H1 (cell line): Measurements from ENCODE around the gene PDZD2. TPM values are rescaled to one million over a fixed set of nuclear protein-coding genes. Genes with fewer than 3 reads are reported as not detected.

Experiments
- CTCF ChIA-PET: fragments of 300-600 bp; sonication (Branson Sonifier 250); formaldehyde crosslinking; loops from one replicate; lab custom pipeline; 2021; ENCODE audit not compliant: partially characterized antibody; lab: Charles Lee
- POLR2A ChIA-PET: fragments of 300-600 bp; sonication (Branson Sonifier 250); formaldehyde crosslinking; loops from one replicate; lab custom pipeline; 2021; ENCODE audit warnings: inconsistent platforms; ENCODE audit not compliant: partially characterized antibody; lab: Charles Lee
- DNase-seq, 2 experiments: peaks; one replicate each; pipeline versions ENCODE4 v3.0.0 to v3.0.0-alpha.2; 2010 to 2022; ENCODE audit warnings: low spot score in 2 of 2, low read depth in 1 of 2, mixed read lengths in 1 of 2
- FAIRE-seq: peaks from 2 replicates; lab custom pipeline; 2011; peaks lifted over from hg19 to GRCh38; lab: Jason Lieb, UNC
- H2AFZ ChIP-seq: 2 replicates; pipeline ENCODE4 v1.8.1; 2012; ENCODE audit warnings: low read length, inconsistent platforms
- H2AK5ac ChIP-seq: 2 replicates; pipeline ENCODE4 v1.6.1; 2013; ENCODE audit warnings: low read depth, low read length
- H2BK120ac ChIP-seq: replicated peaks from 2 replicates; pipeline ENCODE3; 2013; ENCODE audit warnings: low read depth, low read length, inconsistent platforms
- H2BK12ac ChIP-seq: 2 replicates; pipeline ENCODE4 v1.6.1; 2013; ENCODE audit warnings: low read depth, low read length
- H2BK15ac ChIP-seq: 2 replicates; pipeline ENCODE4 v1.6.1; 2013; ENCODE audit warnings: low read length
- H2BK20ac ChIP-seq: 2 replicates; pipeline ENCODE4 v1.6.1; 2013; ENCODE audit warnings: low read length
- H2BK5ac ChIP-seq: 2 replicates; pipeline ENCODE4 v1.6.1; 2013; ENCODE audit warnings: low read depth, low read length
- H3K14ac ChIP-seq: 2 replicates; pipeline ENCODE4 v1.6.1; 2013; ENCODE audit warnings: inconsistent platforms; ENCODE audit not compliant: insufficient read length
- H3K18ac ChIP-seq: 2 replicates; pipeline ENCODE4 v1.6.1; 2013; ENCODE audit warnings: low read length; ENCODE audit errors: extremely low read depth
- H3K23ac ChIP-seq: 2 replicates; pipeline ENCODE4 v1.6.1; 2013; ENCODE audit warnings: inconsistent platforms; ENCODE audit not compliant: insufficient read length
- H3K23me2 ChIP-seq: 2 replicates; pipeline ENCODE4 v1.6.1; 2013; ENCODE audit warnings: low read depth, low read length
- H3K27ac ChIP-seq: 2 replicates; pipeline ENCODE4 v1.6.1; 2011; ENCODE audit warnings: low read depth, low read length, inconsistent platforms
- H3K27me3 ChIP-seq, 4 experiments: replicated peaks in 1 of 4; 1 replicate in 1 of 4; 2 replicates in 3 of 4; pipeline versions ENCODE4 v1.6.1 to v1.8.1; 2011 to 2013; ENCODE audit warnings: low read length in 3 of 4, mild to moderate bottlenecking in 3 of 4, inconsistent platforms in 2 of 4, mixed read lengths in 2 of 4, moderate library complexity in 1 of 4; ENCODE audit not compliant: control insufficient read depth in 3 of 4, insufficient read depth in 3 of 4; ENCODE audit errors: extremely low read depth in 1 of 4
- H3K36me3 ChIP-seq, 4 experiments: 2 replicates each; pipeline versions ENCODE4 v1.6.1 to v1.8.1; 2011 to 2013; ENCODE audit warnings: mild to moderate bottlenecking in 4 of 4, low read length in 3 of 4, moderate library complexity in 2 of 4, control low read depth in 1 of 4, inconsistent platforms in 1 of 4; ENCODE audit not compliant: insufficient read depth in 4 of 4, control insufficient read depth in 2 of 4
- H3K4ac ChIP-seq: replicated peaks from 2 replicates; pipeline ENCODE3; 2013; ENCODE audit warnings: low read length, low read depth, mixed read lengths, inconsistent platforms; ENCODE audit not compliant: insufficient read length
- H3K4me1 ChIP-seq, 4 experiments: replicated peaks in 1 of 4; 1 replicate in 1 of 4; 2 replicates in 3 of 4; pipeline versions ENCODE4 v1.6.1 to v1.8.1; 2011 to 2013; ENCODE audit warnings: low read length in 3 of 4, inconsistent platforms in 2 of 4, mixed read lengths in 1 of 4; ENCODE audit not compliant: insufficient read depth in 4 of 4, control insufficient read depth in 3 of 4
- H3K4me2 ChIP-seq, 2 experiments: 2 replicates each; pipeline versions ENCODE4 v1.6.1 to v1.8.1; 2011 to 2013; ENCODE audit warnings: low read depth in 2 of 2, low read length in 2 of 2, control low read depth in 1 of 2, inconsistent platforms in 1 of 2, mild to moderate bottlenecking in 1 of 2; ENCODE audit not compliant: insufficient read depth in 1 of 2
- H3K4me3 ChIP-seq, 4 experiments: fragments of 200-600, 300-600 bp in 1 of 4; sonication (generic), shearing (Covaris generic), sonication (Bioruptor Twin) in 1 of 4; 2 replicates each; pipeline versions ENCODE4 v1.5.1 to v1.8.1; 2011 to 2016; ENCODE audit warnings: low read length in 4 of 4, low read depth in 3 of 4, control low read depth in 2 of 4, inconsistent platforms in 2 of 4, mild to moderate bottlenecking in 2 of 4, mixed read lengths in 1 of 4, moderate library complexity in 1 of 4; ENCODE audit not compliant: insufficient read depth in 2 of 4; ENCODE audit errors: extremely low read depth in 1 of 4
- H3K56ac ChIP-seq: replicated peaks from 2 replicates; pipeline ENCODE3; 2013; ENCODE audit warnings: low read depth, mild to moderate bottlenecking, mixed read lengths, low read length, inconsistent platforms; ENCODE audit not compliant: insufficient read length
- H3K79me1 ChIP-seq: 2 replicates; pipeline ENCODE4 v1.6.1; 2013; ENCODE audit warnings: low read depth, low read length, control low read depth
- H3K79me2 ChIP-seq, 2 experiments: 2 replicates each; pipeline versions ENCODE4 v1.6.1 to v1.8.1; 2012 to 2013; ENCODE audit warnings: low read length in 2 of 2, mild to moderate bottlenecking in 2 of 2, inconsistent platforms in 1 of 2; ENCODE audit not compliant: insufficient read depth in 2 of 2, control insufficient read depth in 1 of 2
- H3K9ac ChIP-seq, 4 experiments: replicated peaks in 1 of 4; 1 replicate in 1 of 4; 2 replicates in 3 of 4; pipeline versions ENCODE4 v1.6.1 to v1.8.1; 2011 to 2013; ENCODE audit warnings: low read depth in 3 of 4, low read length in 3 of 4, control low read depth in 2 of 4, mild to moderate bottlenecking in 2 of 4, moderate library complexity in 2 of 4, inconsistent platforms in 1 of 4; ENCODE audit errors: extremely low read depth in 1 of 4
- H3K9me3 ChIP-seq, 2 experiments: 2 replicates each; pipeline versions ENCODE4 v1.6.1 to v1.8.1; 2012 to 2013; ENCODE audit warnings: mild to moderate bottlenecking in 2 of 2, moderate library complexity in 2 of 2, control low read depth in 1 of 2, inconsistent platforms in 1 of 2, low read depth in 1 of 2, low read length in 1 of 2, mixed read lengths in 1 of 2; ENCODE audit not compliant: insufficient read depth in 2 of 2
- H4K20me1 ChIP-seq, 2 experiments: replicated peaks in 1 of 2; 2 replicates each; pipeline versions ENCODE3 to v1.8.1; 2011 to 2013; ENCODE audit warnings: inconsistent platforms in 2 of 2, low read length in 2 of 2, mild to moderate bottlenecking in 1 of 2; ENCODE audit not compliant: insufficient read depth in 2 of 2, control insufficient read depth in 1 of 2
- H4K5ac ChIP-seq: 2 replicates; pipeline ENCODE4 v1.6.1; 2013; ENCODE audit warnings: low read length, low read depth, mixed read lengths, inconsistent platforms; ENCODE audit not compliant: insufficient read length
- H4K8ac ChIP-seq: 2 replicates; pipeline ENCODE4 v1.8.0; 2013; ENCODE audit warnings: mild to moderate bottlenecking, moderate library complexity, low read length, inconsistent platforms; ENCODE audit not compliant: insufficient read depth; ENCODE audit errors: extremely low read depth
- H4K91ac ChIP-seq: replicated peaks from 2 replicates; pipeline ENCODE3; 2013; ENCODE audit warnings: low read length, mixed read lengths, inconsistent platforms; ENCODE audit not compliant: insufficient read length
- ASH2L ChIP-seq: fragments of 200-600, 300-600 bp; sonication (generic); IDR thresholded peaks from one replicate; pipeline ENCODE4 v1.7.1; 2017; ENCODE audit warnings: low read length
- E2F6 ChIP-seq: IDR thresholded peaks from 2 replicates; pipeline ENCODE4 v1.6.1; 2012; ENCODE audit warnings: inconsistent platforms
- GABPA ChIP-seq: IDR thresholded peaks from 2 replicates; pipeline ENCODE4 v1.6.1; 2011; ENCODE audit warnings: mild to moderate bottlenecking, low read length, moderate library complexity, borderline replicate concordance; ENCODE audit not compliant: insufficient read depth
- KDM1A ChIP-seq: fragments of 200-600, 300-600 bp; sonication (generic); IDR thresholded peaks from 2 replicates; pipeline ENCODE4 v1.7.1; 2016; ENCODE audit warnings: mild to moderate bottlenecking, low read length, borderline replicate concordance
- KDM4A ChIP-seq: IDR thresholded peaks from one replicate; pipeline ENCODE4 v1.7.1; 2012; ENCODE audit warnings: low read depth, mild to moderate bottlenecking, moderate library complexity, low read length, inconsistent platforms; ENCODE audit not compliant: severe bottlenecking
- NRF1 ChIP-seq: IDR thresholded peaks from 2 replicates; pipeline ENCODE4 v1.6.1; 2011; ENCODE audit warnings: mild to moderate bottlenecking, low read depth, low read length, improper control_type of control experiment
- POLR2A ChIP-seq, 2 experiments: IDR thresholded peaks; 1 replicate in 1 of 2; 2 replicates in 1 of 2; pipeline ENCODE4 v1.6.1; 2011; ENCODE audit warnings: low read depth in 2 of 2, low read length in 2 of 2, mild to moderate bottlenecking in 2 of 2; ENCODE audit errors: control extremely low read depth in 1 of 2
- POU5F1 ChIP-seq: IDR thresholded peaks from 2 replicates; pipeline ENCODE4 v1.6.1; 2011; ENCODE audit warnings: low read depth, mild to moderate bottlenecking, low read length, moderate library complexity
- RAD21 ChIP-seq, 2 experiments: IDR thresholded peaks in 1 of 2; conservative IDR thresholded peaks in 1 of 2; 2 replicates each; pipeline ENCODE4 v1.6.1; 2011; ENCODE audit warnings: low read depth in 2 of 2, low read length in 2 of 2, improper control_type of control experiment in 1 of 2, inconsistent platforms in 1 of 2, mild to moderate bottlenecking in 1 of 2, moderate library complexity in 1 of 2
- SIN3A ChIP-seq, 2 experiments: IDR thresholded peaks in 1 of 2; conservative IDR thresholded peaks in 1 of 2; 2 replicates each; pipeline ENCODE4 v1.6.1; 2011 to 2012; ENCODE audit warnings: low read length in 2 of 2, improper control_type of control experiment in 1 of 2, low read depth in 1 of 2, mild to moderate bottlenecking in 1 of 2
- SUZ12 ChIP-seq: fragments of 200-600 bp; sonication (generic); IDR thresholded peaks from 2 replicates; pipeline ENCODE4 v1.6.1; 2012; ENCODE audit warnings: mild to moderate bottlenecking, inconsistent platforms, low read length, moderate library complexity, mixed read lengths
- TEAD4 ChIP-seq: IDR thresholded peaks from 2 replicates; pipeline ENCODE4 v1.6.1; 2012; ENCODE audit warnings: low read depth, low read length, inconsistent platforms, mixed read lengths
- WGBS, 2 experiments: shearing (Covaris generic) in 1 of 2; methylation state at CpG; one replicate each; pipeline versions ENCODE4 v1.1.6 to v1.1.7; 2013 to 2015; ENCODE audit warnings: low lambda C conversion rate in 2 of 2, mixed read lengths in 2 of 2, inconsistent platforms in 1 of 2, low coverage in 1 of 2, missing lambda C conversion rate in 1 of 2; ENCODE audit not compliant: insufficient replicate concordance in 2 of 2, insufficient coverage in 1 of 2, insufficient read length in 1 of 2; ENCODE audit errors: extremely low coverage in 1 of 2, missing lambda C conversion rate in 1 of 2; 5-methylcytosine and 5-hydroxymethylcytosine counted together
- polyA plus RNA-seq, 7 experiments: library from polyadenylated mRNA; depleted of rRNA in 3 of 7; stranded (reverse) in 5 of 7; unstranded in 2 of 7; fragments of >200 nt in 5 of 7; fragments of 200-250 nt in 2 of 7; gene quantifications; 1 replicate in 5 of 7; 2 replicates in 1 of 7; 4 replicates in 1 of 7; pipeline versions ENCODE4 v1.2.1 to v1.2.3, GENCODE V29; 2011 to 2013; ENCODE audit warnings: missing spikeins in 2 of 7, mixed read lengths in 2 of 7
- total RNA-seq: library from RNA; stranded (reverse); fragmentation: NEBNext Ultra II Directional; extraction: Animal tissue kit (Norgen Biotek cat#: 25700); gene quantifications from 2 replicates; pipeline ENCODE4 v1.2.1, GENCODE V29; 2021

PDZD2 gene
- total and polyA plus RNA-seq, 2 of the 8 experiments (the other 6 are each of a cell fraction or from before 2014, with no cell fraction given) = 1.2 to 6.8 TPM

- Histone ChIP-seq H3K4me3 (no peak overlapping the region), H2BK12ac (peak overlapping the region; percentile 94), H2AK5ac (no peak overlapping the region), H2BK5ac (peak overlapping the region; percentile 40; the same call in 1 of the 2 replicates), H3K23me2 (no peaks in the 10 kb centered on the region), H3K27ac (no peak overlapping the region), H3K4ac (no peak overlapping the region), H3K4me1 (peaks cover 0 to 11% (median 5%) of the 10 kb centered on the region in 4 experiments; a peak in 6 of 7 replicates), H3K79me2 (no peaks in the 10 kb centered on the region), H4K5ac (no peak overlapping the region), H4K20me1 (no peaks in the 10 kb centered on the region), H4K91ac (no peak overlapping the region), H2BK15ac (no peak overlapping the region), H3K4me2 (0 out of 4 replicates have a peak overlapping the region, but pooled peaks of 1 of the 2 experiments have one; percentile 29), H3K23ac (no peak overlapping the region), H2BK120ac (no peak overlapping the region), H2BK20ac (peak overlapping the region; percentile 53; the same call in 1 of the 2 replicates), H3K14ac (no peak overlapping the region), H3K56ac (no peak overlapping the region), H3K79me1 (no peaks in the 10 kb centered on the region), H3K9ac (no peak overlapping the region), H3K27me3 (no peaks in the 10 kb centered on the region), H4K8ac (no peak overlapping the region), H3K36me3 (no peaks in the 10 kb centered on the region), H2AFZ (no peak overlapping the region; the same call in 1 of the 2 replicates), H3K18ac (no peak overlapping the region), H3K9me3 (no peaks in the 10 kb centered on the region)
- ChIA-PET POLR2A (interaction anchor here (0.7 to 1.3 kb wide), 4 partner anchors 10 to 146 kb away, joined by 3 to 6 read pairs (median 3); no protein-coding TSS in a partner anchor), CTCF (interaction anchor here (0.6 to 2.9 kb wide), 10 partner anchors 9 to 202 kb away, joined by 3 to 10 read pairs (median 4); no protein-coding TSS in a partner anchor)
- 72% methylated on average over 14 of the region's 14 CpGs; no CpG with 5 or more reads in 1 of the 2 experiments for WGBS, 2 experiments
- DNase-seq (no peak), FAIRE-seq (no peak)
- TF ChIP-seq E2F6 (no peak), KDM1A (no peak), POLR2A (IDR thresholded peaks at IDR 0.05; ENCODE audit: control extremely low read depth in 1 of 2, low read depth in 2 of 2, low read length in 2 of 2) (no peak), ASH2L (no peak), NRF1 (no peak), KDM4A (no peak), SIN3A (conservative IDR thresholded peaks at IDR 0.05 in 1 of 2, IDR thresholded peaks at IDR 0.05 in 1 of 2; ENCODE audit: low read depth in 1 of 2, low read length in 2 of 2) (no peak), SUZ12 (no peak), RAD21 (IDR thresholded peaks at IDR 0.05 in 1 of 2, conservative IDR thresholded peaks at IDR 0.05 in 1 of 2; ENCODE audit: low read depth in 2 of 2, low read length in 2 of 2) (no peak), POU5F1 (no peak), TEAD4 (no peak), GABPA (no peak)
Measured at GRCh38 chr5:32027093-32027716, 388.3 kb downstream of the PDZD2 start.
